ENCODE results near the gene PHC2.

The PHC2 gene

GRCh38 chr1:33443080-33443704, 12.3 kb upstream of the PHC2 start:
- H3K36me3 ChIP-seq, result no peaks in the 10 kb centered on the region
- no peaks in the 10 kb centered on the region for H3K9me3 ChIP-seq (replicated peaks in 1 of 11)
- no peak overlapping the region for H3K9ac ChIP-seq
- peaks cover 0 to 17% (median 0%) of the 10 kb centered on the region in 11 experiments; a peak in 4 of 22 replicates for H3K27me3 ChIP-seq
- peaks cover 0 to 4% (median 0%) of the 10 kb centered on the region in 11 experiments; a peak in 1 of 22 replicates for H4K20me1 ChIP-seq
- no peak overlapping the region for H3K27ac ChIP-seq
- peaks cover 0 to 25% (median 8%) of the 10 kb centered on the region in 10 experiments; a peak in 13 of 20 replicates for H3K4me1 ChIP-seq
- H3K4me3 ChIP-seq, result no peak overlapping the region
- H3K4me2 ChIP-seq, result no peak overlapping the region
- no peak for TF ChIP-seq Cebpa-rat (IDR thresholded peaks at IDR 0.05)

- Histone ChIP-seq H3K4me1 (peaks cover 0 to 25% (median 8%) of the 10 kb centered on the region in 10 experiments; a peak in 13 of 20 replicates), H3K27ac (no peak overlapping the region), H3K36me3 (no peaks in the 10 kb centered on the region), H3K9me3 (replicated peaks in 1 of 11) (no peaks in the 10 kb centered on the region), H3K4me3 (no peak overlapping the region), H3K4me2 (no peak overlapping the region), H3K9ac (no peak overlapping the region), H4K20me1 (peaks cover 0 to 4% (median 0%) of the 10 kb centered on the region in 11 experiments; a peak in 1 of 22 replicates), H3K27me3 (peaks cover 0 to 21% (median 0%) of the 10 kb centered on the region in 11 experiments; a peak in 5 of 22 replicates)
- no peak for TF ChIP-seq Cebpa-rat (IDR thresholded peaks at IDR 0.05)
Measured at GRCh38 chr1:33442141-33442540, 11.2 kb upstream of the PHC2 start.

GRCh38 chr1:33441088-33441745, 10.3 kb upstream of the PHC2 start:
- Histone ChIP-seq H3K4me2 (peak overlapping the region in 7 of 11 experiments; percentile 15 to 62 (median 41); a peak in 11 of 22 replicates), H3K27ac (no peak overlapping the region)

GRCh38 chr1:33439662-33440061, 8.8 kb upstream of the PHC2 start:
- Histone ChIP-seq H4K20me1 (peaks cover 0 to 4% (median 0%) of the 10 kb centered on the region in 11 experiments; a peak in 1 of 22 replicates), H3K9me3 (replicated peaks in 1 of 11) (no peaks in the 10 kb centered on the region), H3K36me3 (no peaks in the 10 kb centered on the region), H3K4me2 (0 out of 22 replicates have a peak overlapping the region, but pooled peaks of 1 of the 11 experiments have one; percentile 62), H3K27ac (no peak overlapping the region), H3K4me1 (peaks cover 11 to 39% (median 23%) of the 10 kb centered on the region in 10 experiments), H3K27me3 (peaks cover 0 to 38% (median 0%) of the 10 kb centered on the region in 11 experiments; a peak in 5 of 22 replicates), H3K4me3 (no peak overlapping the region), H3K9ac (no peak overlapping the region)
- no peak for TF ChIP-seq Cebpa-rat (IDR thresholded peaks at IDR 0.05)

More at GRCh38 chr1:33441088-33441745, 10.3 kb upstream of the PHC2 start:
- no peak overlapping the region for H3K4me3 ChIP-seq
- no peaks in the 10 kb centered on the region for H3K9me3 ChIP-seq (replicated peaks in 1 of 11)
- no peaks in the 10 kb centered on the region for H3K36me3 ChIP-seq
- H3K4me1 ChIP-seq, result peaks cover 0 to 23% (median 10%) of the 10 kb centered on the region in 10 experiments; a peak in 14 of 20 replicates
- TF ChIP-seq Cebpa-rat (IDR thresholded peaks at IDR 0.05), result no peak
- peaks cover 0 to 29% (median 0%) of the 10 kb centered on the region in 11 experiments; a peak in 5 of 22 replicates for H3K27me3 ChIP-seq
- peaks cover 0 to 4% (median 0%) of the 10 kb centered on the region in 11 experiments; a peak in 1 of 22 replicates for H4K20me1 ChIP-seq
- no peak overlapping the region for H3K9ac ChIP-seq

- Histone ChIP-seq H3K4me1 (peaks cover 22 to 50% (median 34%) of the 10 kb centered on the region in 10 experiments), H3K9me3 (replicated peaks in 1 of 11) (no peaks in the 10 kb centered on the region), H3K36me3 (no peaks in the 10 kb centered on the region), H3K4me3 (no peak overlapping the region), H3K4me2 (no peak overlapping the region), H4K20me1 (peaks cover 0 to 4% (median 0%) of the 10 kb centered on the region in 11 experiments; a peak in 1 of 22 replicates), H3K27ac (no peak overlapping the region), H3K27me3 (peaks cover 0 to 32% (median 0%) of the 10 kb centered on the region in 11 experiments; a peak in 5 of 22 replicates), H3K9ac (no peak overlapping the region)
- no peak for TF ChIP-seq Cebpa-rat (IDR thresholded peaks at IDR 0.05)
Measured at GRCh38 chr1:33438364-33439160, 7.7 kb upstream of the PHC2 start.

GRCh38 chr1:33436557-33437285, 5.8 kb upstream of the PHC2 start:
- H3K9ac ChIP-seq, result no peak overlapping the region
- peaks cover 26 to 67% (median 52%) of the 10 kb centered on the region in 10 experiments for H3K4me1 ChIP-seq
- TF ChIP-seq Cebpa-rat (IDR thresholded peaks at IDR 0.05), result no peak

GRCh38 chr1:33435096-33435820, 4.4 kb upstream of the PHC2 start:
- H3K36me3 ChIP-seq, result no peaks in the 10 kb centered on the region
- H3K4me2 ChIP-seq, result peak overlapping the region; percentile 60 to 88 (median 81)
- no peaks in the 10 kb centered on the region for H3K9me3 ChIP-seq (replicated peaks in 1 of 11)
- no peak overlapping the region for H3K4me3 ChIP-seq
- 0 out of 22 replicates have a peak overlapping the region, but pooled peaks of 3 of the 11 experiments have one; percentile 12 to 25 (median 19) for H3K9ac ChIP-seq
- peaks cover 0 to 4% (median 0%) of the 10 kb centered on the region in 11 experiments; a peak in 1 of 22 replicates for H4K20me1 ChIP-seq
- peak overlapping the region in 8 of 11 experiments; percentile 12 to 72 (median 51); a peak in 16 of 22 replicates for H3K27ac ChIP-seq
- no peak for TF ChIP-seq Cebpa-rat (IDR thresholded peaks at IDR 0.05)
- peaks cover 32 to 60% (median 49%) of the 10 kb centered on the region in 10 experiments for H3K4me1 ChIP-seq
- peaks cover 3 to 40% (median 5%) of the 10 kb centered on the region in 11 experiments for H3K27me3 ChIP-seq

More at GRCh38 chr1:33436557-33437285, 5.8 kb upstream of the PHC2 start:
- peak overlapping the region in 4 of 11 experiments; percentile 3 to 81 (median 14); a peak in 1 of 22 replicates for H3K4me2 ChIP-seq
- peaks cover 0 to 33% (median 0%) of the 10 kb centered on the region in 11 experiments; a peak in 5 of 22 replicates for H3K27me3 ChIP-seq
- H3K9me3 ChIP-seq (replicated peaks in 1 of 11), result no peaks in the 10 kb centered on the region
- no peaks in the 10 kb centered on the region for H3K36me3 ChIP-seq
- no peak overlapping the region for H3K27ac ChIP-seq
- peaks cover 0 to 4% (median 0%) of the 10 kb centered on the region in 11 experiments; a peak in 1 of 22 replicates for H4K20me1 ChIP-seq
- H3K4me3 ChIP-seq, result no peak overlapping the region
